ENCODE data around the gene RPL41. TPM values are rescaled to one million over a fixed set of nuclear protein-coding genes. Genes with fewer than 3 reads are reported as not detected.

The RPL41 gene
- total RNA-seq, 1 experiment from 2014 or later: 4,637 TPM

- Histone ChIP-seq H3K56ac (ENCODE audit: insufficient read length, low read depth, low read length) (no peak overlapping the region), H2AK5ac (ENCODE audit: insufficient read length, low read length) (no peak overlapping the region), H3K14ac (ENCODE audit: insufficient read depth, low read length) (no peak overlapping the region), H3K4me2 (ENCODE audit: insufficient read depth, insufficient read length, low read length) (no peak overlapping the region), H3K27me3 (ENCODE audit: insufficient read depth, low read length) (no peaks in the 10 kb centered on the region), H2BK120ac (ENCODE audit: low read depth, low read length, poor library complexity, severe bottlenecking) (no peak overlapping the region), H3T11ph (ENCODE audit: low read length) (no peak overlapping the region), H2AFZ (ENCODE audit: low read length) (no peak overlapping the region), H4K91ac (ENCODE audit: insufficient read length, low read depth, low read length) (no peak overlapping the region), H2BK5ac (ENCODE audit: insufficient read length, low read length) (no peak overlapping the region), H4K20me1 (ENCODE audit: control insufficient read depth, insufficient read depth, insufficient read length) (no peaks in the 10 kb centered on the region), H2BK12ac (ENCODE audit: insufficient read length, low read depth, low read length) (no peak overlapping the region), H3K9ac (ENCODE audit: extremely low read depth, insufficient read length, low read length) (no peak overlapping the region), H3K23me2 (ENCODE audit: insufficient read length, low read depth, low read length, poor library complexity, severe bottlenecking) (no peaks in the 10 kb centered on the region), H3K9me3 (ENCODE audit: control insufficient read depth, low read depth, low read length) (no peaks in the 10 kb centered on the region), H3K27ac (ENCODE audit: insufficient read length, low read depth, low read length) (no peak overlapping the region), H2BK15ac (ENCODE audit: low read depth, low read length) (no peak overlapping the region), H3K4ac (ENCODE audit: low read depth, low read length) (no peak overlapping the region), H3K4me1 (ENCODE audit: insufficient read depth, low read length) (0 out of 2 replicates have a peak, but pooled peaks cover 2% of the 10 kb centered on the region), H3K79me1 (ENCODE audit: insufficient read depth, low read depth, low read length, poor library complexity, severe bottlenecking) (no peaks in the 10 kb centered on the region), H3K23ac (ENCODE audit: insufficient read length, low read depth, low read length) (no peak overlapping the region), H4K5ac (ENCODE audit: insufficient read length, low read depth, low read length) (no peak overlapping the region), H4K8ac (replicated peaks; ENCODE audit: insufficient read length, low read depth, low read length) (no peak overlapping the region), H2BK20ac (ENCODE audit: low read depth, low read length, poor library complexity, severe bottlenecking) (no peak overlapping the region), H3K79me2 (ENCODE audit: insufficient read depth, low read length) (peaks cover 6% of the 10 kb centered on the region; the same call in 1 of the 2 replicates), H3K18ac (ENCODE audit: insufficient read length, low read depth, low read length) (no peak overlapping the region)
- Mint-ChIP-seq H3K36me3 (ENCODE audit: insufficient read depth in 1 of 3, low read depth in 3 of 3) (peaks cover 33 to 72% (median 69%) of the 10 kb centered on the region in 3 experiments), H3K9me3 (no peaks in the 10 kb centered on the region), H3K27me3 (ENCODE audit: low read depth) (no peaks in the 10 kb centered on the region), H3K4me3 (no peak overlapping the region; a peak in 1 of 5 replicates), H3K4me1 (peaks cover 9 to 13% of the 10 kb centered on the region in 2 experiments), H3K27ac (peak overlapping the region in 2 of 3 experiments; percentile 10 to 49; a peak in 1 of 7 replicates)
- TF ChIP-seq CTCF (conservative IDR thresholded peaks at IDR 0.05): no peak
- no peak for DNase-seq
- WGBS (ENCODE audit: extremely low coverage, insufficient read length, low lambda C conversion rate): no CpG with 5 or more reads among the region's 3 CpGs
These were observed 30.3 kb upstream of the RPL41 start for GRCh38 chr12:56086096-56086495.
